Neural progenitor cell (in vitro differentiated cells): Measurements from ENCODE around the gene KIAA0408. TPM values are rescaled to one million over a fixed set of nuclear protein-coding genes. Genes with fewer than 3 reads are reported as not detected.

Source experiments
- DNase-seq: peaks from one replicate; pipeline ENCODE4 v3.0.0-alpha.2; 2016; ENCODE audit warnings: low spot score
- H2AFZ ChIP-seq: fragments of 200-600 bp; sonication (generic); replicated peaks from 2 replicates; pipeline ENCODE4 v1.6.1; 2016; ENCODE audit warnings: antibody characterized with exemption
- H3F3A ChIP-seq: fragments of 200-600 bp; sonication (generic); 2 replicates; pipeline ENCODE4 v1.6.1; 2016; ENCODE audit warnings: antibody characterized with exemption, low read depth
- H3K27ac ChIP-seq: fragments of 200-600 bp; sonication (generic); 2 replicates; pipeline ENCODE4 v1.5.1; 2016; ENCODE audit warnings: mild to moderate bottlenecking
- H3K27me3 ChIP-seq: fragments of 200-600 bp; sonication (generic); 2 replicates; pipeline ENCODE4 v1.6.1; 2016; ENCODE audit warnings: mild to moderate bottlenecking, moderate library complexity
- H3K36me3 ChIP-seq: fragments of 200-600 bp; sonication (generic); 2 replicates; pipeline ENCODE4 v1.5.1; 2016
- H3K4me1 ChIP-seq: fragments of 200-600 bp; sonication (generic); 2 replicates; pipeline ENCODE4 v1.6.1; 2016; ENCODE audit warnings: mixed run types
- H3K4me2 ChIP-seq: fragments of 200-600 bp; sonication (generic); 2 replicates; pipeline ENCODE4 v1.6.1; 2016
- H3K4me3 ChIP-seq: fragments of 200-600 bp; sonication (generic); 2 replicates; pipeline ENCODE4 v1.5.1; 2016
- H3K79me2 ChIP-seq: fragments of 200-600 bp; sonication (generic); 2 replicates; pipeline ENCODE4 v1.6.1; 2016; ENCODE audit warnings: low read depth
- H3K9ac ChIP-seq: fragments of 200-600 bp; sonication (generic); 2 replicates; pipeline ENCODE4 v1.6.1; 2016
- H3K9me3 ChIP-seq: fragments of 200-600 bp; sonication (generic); 2 replicates; pipeline ENCODE4 v1.5.1; 2016; ENCODE audit warnings: low read depth
- H4K20me1 ChIP-seq: fragments of 200-600 bp; sonication (generic); 2 replicates; pipeline ENCODE4 v1.6.1; 2016; ENCODE audit warnings: low read depth
- H3K27ac Mint-ChIP-seq: 3 replicates; pipeline ENCODE4 v1.8.0; 2021; ENCODE audit warnings: mixed read lengths
- H3K27me3 Mint-ChIP-seq: 2 replicates; pipeline ENCODE4 v1.8.0; 2022; ENCODE audit warnings: low read depth, mild to moderate bottlenecking, inconsistent platforms, moderate library complexity, mixed read lengths; ENCODE audit not compliant: insufficient read depth
- H3K36me3 Mint-ChIP-seq: 3 replicates; pipeline ENCODE4 v1.8.0; 2021; ENCODE audit warnings: mixed read lengths
- H3K4me1 Mint-ChIP-seq: 3 replicates; pipeline ENCODE4 v1.8.0; 2021; ENCODE audit warnings: mixed read lengths
- H3K4me3 Mint-ChIP-seq: 3 replicates; pipeline ENCODE4 v1.8.0; 2021; ENCODE audit warnings: mild to moderate bottlenecking, moderate library complexity, mixed read lengths
- H3K9me3 Mint-ChIP-seq: 3 replicates; pipeline ENCODE4 v1.8.0; 2020; ENCODE audit warnings: mixed read lengths
- CTCF ChIP-seq: fragments of 200-600 bp; sonication (generic); IDR thresholded peaks from 2 replicates; pipeline ENCODE4 v1.5.1; 2017; ENCODE audit warnings: antibody characterized with exemption, mild to moderate bottlenecking
- EZH2 ChIP-seq: fragments of 200-600 bp; sonication (generic); IDR thresholded peaks from 2 replicates; pipeline ENCODE4 v1.6.1; 2017; ENCODE audit warnings: antibody characterized with exemption, mild to moderate bottlenecking, moderate library complexity
- EZH2phosphoT487 ChIP-seq: fragments of 200-600 bp; sonication (generic); IDR thresholded peaks from 2 replicates; pipeline ENCODE4 v1.6.1; 2017; ENCODE audit warnings: antibody characterized with exemption
- total RNA-seq: library from RNA; depleted of rRNA; stranded (reverse); fragments of >200 nt; gene quantifications from 2 replicates; pipeline ENCODE4 v1.2.3, GENCODE V29; 2015; ENCODE audit warnings: low replicate concordance

The KIAA0408 gene
- total RNA-seq, 1 donor from 2014 or later, result 9.7 TPM

GRCh38 chr6:127458222-127458621 lies 967 bp downstream of the KIAA0408 start:
- peaks cover 4% of the 10 kb centered on the region for H3K4me1 ChIP-seq
- no peaks in the 10 kb centered on the region for H3K79me2 ChIP-seq
- H3K27ac Mint-ChIP-seq, result no peak overlapping the region
- H3K9me3 Mint-ChIP-seq, result no peaks in the 10 kb centered on the region
- no peaks in the 10 kb centered on the region for H3K27me3 Mint-ChIP-seq
- H3K4me1 Mint-ChIP-seq, result peaks cover 11% of the 10 kb centered on the region
- H3K36me3 Mint-ChIP-seq, result no peaks in the 10 kb centered on the region
- peaks cover 3% of the 10 kb centered on the region for H4K20me1 ChIP-seq
- H3K4me3 Mint-ChIP-seq, result no peak overlapping the region
- no peak for TF ChIP-seq EZH2phosphoT487
- TF ChIP-seq CTCF, result no peak
- H3K4me2 ChIP-seq, result no peak overlapping the region
- no peak for DNase-seq
- no peak overlapping the region for H3K9ac ChIP-seq
- H3K27me3 ChIP-seq, result no peaks in the 10 kb centered on the region
- H3K4me3 ChIP-seq, result no peak overlapping the region
- H3F3A ChIP-seq, result peaks cover 11% of the 10 kb centered on the region
- no peaks in the 10 kb centered on the region for H3K36me3 ChIP-seq
- H3K27ac ChIP-seq, result no peak overlapping the region
- no peaks in the 10 kb centered on the region for H3K9me3 ChIP-seq
- no peak overlapping the region for H2AFZ ChIP-seq

GRCh38 chr6:127457456-127458064 lies 1.6 kb downstream of the KIAA0408 start:
- Histone ChIP-seq H4K20me1 (peaks cover 3% of the 10 kb centered on the region), H3F3A (peaks cover 11% of the 10 kb centered on the region), H2AFZ (no peak overlapping the region), H3K79me2 (no peaks in the 10 kb centered on the region), H3K4me1 (peaks cover 4% of the 10 kb centered on the region), H3K27me3 (no peaks in the 10 kb centered on the region), H3K4me3 (no peak overlapping the region), H3K36me3 (no peaks in the 10 kb centered on the region), H3K4me2 (no peak overlapping the region), H3K27ac (no peak overlapping the region), H3K9ac (no peak overlapping the region), H3K9me3 (no peaks in the 10 kb centered on the region)
- TF ChIP-seq EZH2phosphoT487, result no peak
- no peak for TF ChIP-seq EZH2
- no peak for TF ChIP-seq CTCF
- H3K9me3 Mint-ChIP-seq, result no peaks in the 10 kb centered on the region
- H3K4me3 Mint-ChIP-seq, result no peak overlapping the region
- peaks cover under 1% of the 10 kb centered on the region for H3K36me3 Mint-ChIP-seq
- DNase-seq, result no peak
- no peak overlapping the region for H3K27ac Mint-ChIP-seq
- no peaks in the 10 kb centered on the region for H3K27me3 Mint-ChIP-seq
- H3K4me1 Mint-ChIP-seq, result peaks cover 11% of the 10 kb centered on the region

- Mint-ChIP-seq H3K4me1 (peaks cover 11% of the 10 kb centered on the region), H3K4me3 (no peak overlapping the region), H3K9me3 (no peaks in the 10 kb centered on the region), H3K27ac (no peak overlapping the region), H3K36me3 (peaks cover 2% of the 10 kb centered on the region), H3K27me3 (no peaks in the 10 kb centered on the region)
- no peak overlapping the region for H2AFZ ChIP-seq
- H3K9ac ChIP-seq, result no peak overlapping the region
- no peaks in the 10 kb centered on the region for H3K9me3 ChIP-seq
- H3K4me3 ChIP-seq, result no peak overlapping the region
- no peak overlapping the region for H3K4me2 ChIP-seq
- no peak for TF ChIP-seq EZH2
- no peaks in the 10 kb centered on the region for H3K79me2 ChIP-seq
- no peaks in the 10 kb centered on the region for H3K36me3 ChIP-seq
- H3K27me3 ChIP-seq, result no peaks in the 10 kb centered on the region
- H3K27ac ChIP-seq, result no peak overlapping the region
- H3K4me1 ChIP-seq, result peaks cover 4% of the 10 kb centered on the region
- H4K20me1 ChIP-seq, result peaks cover 3% of the 10 kb centered on the region
- peaks cover 11% of the 10 kb centered on the region for H3F3A ChIP-seq
- DNase-seq, result no peak
Measured at GRCh38 chr6:127456465-127456864, 2.7 kb downstream of the KIAA0408 start.

DNA sequence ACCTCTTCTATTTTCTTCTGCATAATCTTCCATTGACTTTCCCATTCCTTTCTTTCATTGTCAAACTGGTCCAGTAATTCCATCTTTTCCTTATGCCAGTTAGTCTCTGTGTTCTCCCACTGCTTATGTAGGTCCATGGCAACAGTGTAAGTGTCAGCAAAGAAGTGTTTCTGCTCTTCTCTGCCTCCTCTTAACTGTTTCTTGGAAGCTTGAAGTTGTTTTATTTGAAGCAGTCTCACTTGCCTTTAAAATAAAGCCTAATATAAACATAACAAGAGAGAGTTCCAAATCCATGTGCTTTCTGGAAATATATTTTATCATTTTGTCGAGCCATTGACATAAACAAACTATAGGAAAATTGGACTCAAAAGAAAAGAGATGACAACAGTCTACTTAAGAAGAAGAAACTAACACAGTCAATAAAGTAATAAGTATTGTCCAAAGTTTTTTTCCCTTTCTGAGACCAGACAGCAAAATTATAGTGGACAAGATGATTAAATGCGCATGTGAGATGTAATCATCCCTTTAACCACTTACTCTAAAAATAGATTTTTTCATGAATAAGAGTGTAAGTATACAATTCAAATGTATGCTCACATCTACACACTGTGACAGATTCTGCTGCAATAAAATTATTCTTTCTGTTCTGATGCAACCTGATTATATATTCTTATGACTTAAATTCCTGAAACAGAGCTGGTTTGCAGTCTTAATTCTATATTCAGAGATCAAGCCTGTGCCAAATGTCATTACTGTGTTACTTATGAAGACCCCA lies 5.2 kb downstream of the KIAA0408 start:
- Histone ChIP-seq H3K4me3 (no peak overlapping the region), H2AFZ (no peak overlapping the region), H4K20me1 (peaks cover 2% of the 10 kb centered on the region), H3K27me3 (no peaks in the 10 kb centered on the region), H3K36me3 (no peaks in the 10 kb centered on the region), H3K4me1 (no peaks in the 10 kb centered on the region), H3K4me2 (no peak overlapping the region), H3K79me2 (no peaks in the 10 kb centered on the region), H3K9me3 (no peaks in the 10 kb centered on the region), H3F3A (peaks cover 3% of the 10 kb centered on the region), H3K9ac (no peak overlapping the region), H3K27ac (no peak overlapping the region)
- Mint-ChIP-seq H3K27me3 (no peaks in the 10 kb centered on the region), H3K9me3 (no peaks in the 10 kb centered on the region), H3K36me3 (peaks cover 16% of the 10 kb centered on the region), H3K4me3 (no peak overlapping the region), H3K4me1 (peaks cover 4% of the 10 kb centered on the region), H3K27ac (no peak overlapping the region)
- no peak for DNase-seq
- TF ChIP-seq EZH2phosphoT487 (no peak), CTCF (no peak), EZH2 (no peak)
